K562 (cell line): Measurements from ENCODE around the gene SAXO1. TPM values are rescaled to one million over a fixed set of nuclear protein-coding genes. Genes with fewer than 3 reads are reported as not detected.

Source experiments
- ATAC-seq: fragments of 200-7000 bp; cut with Tn5 transposase; 3 replicates; pipeline ENCODE4 v1.9.1; 2020; ENCODE audit warnings: moderate library complexity
- BruUV-seq: library from RNA; stranded (reverse); fragments of 400-500 nt; replicated peaks from 2 replicates; lab custom pipeline; 2021; lab: Mats Ljungman, UMichigan
- CTCF ChIA-PET: fragments of 300-600 bp; formaldehyde crosslinking; extraction: SDS; loops from one replicate; lab custom pipeline; 2021; ENCODE audit warnings: low intra/inter-chr PET ratio; lab: Yijun Ruan, JAX
- POLR2A ChIA-PET: fragments of 300-600, 350-650 bp; sonication (Branson Sonifier 250); formaldehyde crosslinking; extraction: SDS; loops from one replicate; lab custom pipeline; 2021; ENCODE audit warnings: antibody characterized with exemption, inconsistent platforms; lab: Yijun Ruan, JAX
- DNase-seq, 4 experiments: peaks; one replicate each; pipeline versions ENCODE4 v3.0.0 to v3.0.0-alpha.2; 2011 to 2018; ENCODE audit warnings: low spot score in 3 of 4, mixed read lengths in 3 of 4; ENCODE audit errors: extremely low read depth in 1 of 4
- FAIRE-seq: peaks from 2 replicates; lab custom pipeline; 2011; peaks lifted over from hg19 to GRCh38; lab: Jason Lieb, UNC
- H2AFZ ChIP-seq: 2 replicates; pipeline ENCODE4 v1.6.0; 2011; ENCODE audit warnings: low read depth, low read length, control low read depth, inconsistent platforms
- H3K27ac ChIP-seq: fragments of 200-600 bp; 3 replicates; pipeline ENCODE4 v1.8.0; 2011; ENCODE audit warnings: low read depth, mild to moderate bottlenecking, control low read depth, inconsistent platforms, low read length, moderate library complexity, mixed read lengths; ENCODE audit errors: extremely low read depth
- H3K27me3 ChIP-seq, 2 experiments: fragments of 300-600 bp in 1 of 2; 2 replicates in 1 of 2; 3 replicates in 1 of 2; pipeline versions ENCODE4 v1.6.0 to v1.8.0; 2011; ENCODE audit warnings: inconsistent platforms in 2 of 2, low read length in 2 of 2, mild to moderate bottlenecking in 1 of 2, mixed read lengths in 1 of 2, moderate library complexity in 1 of 2; ENCODE audit not compliant: control insufficient read depth in 2 of 2, insufficient read depth in 2 of 2
- H3K36me3 ChIP-seq: fragments of 300-600 bp; 3 replicates; pipeline ENCODE4 v1.8.0; 2011; ENCODE audit warnings: mild to moderate bottlenecking, low read length, inconsistent platforms; ENCODE audit not compliant: control insufficient read depth, insufficient read depth
- H3K4me1 ChIP-seq, 2 experiments: fragments of 200-600 bp in 1 of 2; replicated peaks in 1 of 2; 2 replicates in 1 of 2; 3 replicates in 1 of 2; pipeline versions ENCODE4 v1.5.1 to v1.8.0; 2011; ENCODE audit warnings: inconsistent platforms in 2 of 2, low read length in 2 of 2, mild to moderate bottlenecking in 1 of 2, mixed read lengths in 1 of 2, moderate library complexity in 1 of 2; ENCODE audit not compliant: control insufficient read depth in 2 of 2, insufficient read depth in 2 of 2
- H3K4me2 ChIP-seq: 2 replicates; pipeline ENCODE4 v1.6.1; 2011; ENCODE audit warnings: low read length, control low read depth, inconsistent platforms, mixed read lengths; ENCODE audit not compliant: insufficient read depth
- H3K4me3 ChIP-seq: fragments of 200-600 bp; sonication (generic), shearing (Covaris generic); 2 replicates; pipeline ENCODE4 v1.5.1; 2016; ENCODE audit warnings: control low read depth, inconsistent platforms
- H3K79me2 ChIP-seq: fragments of 200-600 bp; 3 replicates; pipeline ENCODE4 v1.8.0; 2011; ENCODE audit warnings: low read length, inconsistent platforms; ENCODE audit not compliant: control insufficient read depth, insufficient read depth
- H3K9ac ChIP-seq, 2 experiments: 2 replicates each; pipeline versions ENCODE4 v1.6.0 to v1.6.1; 2011; ENCODE audit warnings: low read depth in 2 of 2, low read length in 2 of 2, control low read depth in 1 of 2, inconsistent platforms in 1 of 2, mild to moderate bottlenecking in 1 of 2, mixed read lengths in 1 of 2; ENCODE audit not compliant: insufficient read depth in 1 of 2
- H3K9me1 ChIP-seq: one replicate; pipeline ENCODE4 v1.6.0; 2011; ENCODE audit warnings: inconsistent platforms, mild to moderate bottlenecking, low read length, moderate library complexity; ENCODE audit not compliant: control insufficient read depth, insufficient read depth
- H3K9me3 ChIP-seq: replicated peaks from 2 replicates; pipeline ENCODE4 v1.5.1; 2011; ENCODE audit warnings: low read depth, low read length, inconsistent platforms; ENCODE audit not compliant: control insufficient read depth, insufficient read depth
- H4K20me1 ChIP-seq: replicated peaks from 2 replicates; pipeline ENCODE4 v1.6.1; 2011; ENCODE audit warnings: low read length, inconsistent platforms, mixed read lengths; ENCODE audit not compliant: control insufficient read depth, insufficient read depth
- C11orf30 ChIP-seq: fragments of 450-650 bp; IDR thresholded peaks from 2 replicates; pipeline ENCODE4 v1.6.1; 2016; ENCODE audit warnings: low read depth, mild to moderate bottlenecking
- NFYB ChIP-seq: IDR thresholded peaks from 2 replicates; pipeline ENCODE4 v1.6.1; 2011; ENCODE audit warnings: mild to moderate bottlenecking, moderate library complexity; ENCODE audit not compliant: insufficient read length; ENCODE audit errors: extremely low read depth
- SRSF7 ChIP-seq: fragments of 200-400 bp; formaldehyde crosslinking; optimal IDR thresholded peaks from 2 replicates; pipeline ENCODE3; 2017; ENCODE audit warnings: mild to moderate bottlenecking, low read depth, low read length
- TAF1 ChIP-seq: IDR thresholded peaks from 2 replicates; pipeline ENCODE4 v1.6.1; 2011; ENCODE audit warnings: mild to moderate bottlenecking, low read length, moderate library complexity; ENCODE audit not compliant: insufficient read depth, control insufficient read depth, severe bottlenecking; ENCODE audit errors: extremely low read depth
- TAF9B ChIP-seq: fragments of 450-650 bp; IDR thresholded peaks from 2 replicates; pipeline ENCODE4 v1.6.1; 2018; ENCODE audit warnings: mild to moderate bottlenecking; ENCODE audit not compliant: partially characterized antibody
- ZNF197 ChIP-seq: fragments of 200-800 bp; sonication (Bioruptor generic); IDR thresholded peaks from 2 replicates; pipeline ENCODE4 v1.6.1; 2016; ENCODE audit warnings: low read depth, missing genetic modification characterization, missing compliant biosample characterization
- ZNF408 ChIP-seq: fragments of 250-450 bp; sonication (Bioruptor Pico); IDR thresholded peaks from 2 replicates; pipeline ENCODE4 v1.4.0; 2020; ENCODE audit warnings: low read depth, mild to moderate bottlenecking, moderate library complexity
- WGBS: fragments of 100-300 bp; shearing (Covaris generic); methylation state at CpG from one replicate; pipeline ENCODE4 v1.1.6; 2016; ENCODE audit warnings: low coverage, mixed read lengths; ENCODE audit not compliant: insufficient coverage; ENCODE audit errors: missing lambda C conversion rate; 5-methylcytosine and 5-hydroxymethylcytosine counted together
- in situ Hi-C: fragments of 300-500 bp; cut with MboI; formaldehyde crosslinking; loops from 4 replicates; pipeline ENCODE4 v1.15.0; 2018; ENCODE audit warnings: inconsistent platforms, mixed read lengths
- intact Hi-C: fragments of 100-400 bp; cut with micrococcal nuclease; formaldehyde crosslinking; loops from 2 replicates; pipeline ENCODE4 v1.14.2; 2022
- polyA plus RNA-seq, 8 experiments: library from polyadenylated mRNA; depleted of rRNA in 4 of 8; stranded (reverse) in 5 of 8; unstranded in 3 of 8; fragments of >200 nt; fragmentation: Nextera tagmentation in 2 of 8; fragmentation: Illumina TruSeq in 1 of 8; extraction: Ambion mirVana in 2 of 8; extraction: Trizol in 1 of 8; gene quantifications; 2 replicates each; pipeline versions ENCODE4 v1.2.1 to v1.2.3, GENCODE V29; 2011 to 2014; ENCODE audit warnings: inconsistent platforms in 1 of 8, missing spikeins in 1 of 8
- total RNA-seq, 7 experiments: library from RNA; depleted of rRNA in 6 of 7; stranded (reverse); fragments of >200 nt in 6 of 7; fragmentation: Illumina TruSeq in 2 of 7; extraction: Trizol in 2 of 7; gene quantifications; 2 replicates each; pipeline versions ENCODE4 v1.2.1 to v1.2.3, GENCODE V29; 2011 to 2021; ENCODE audit warnings: low replicate concordance in 1 of 7

The SAXO1 gene
- total and polyA plus RNA-seq, 9 of the 15 experiments (the other 6 are each of a cell fraction or from before 2014, with no cell fraction given): 0.04 TPM; not detected in 8

DNA sequence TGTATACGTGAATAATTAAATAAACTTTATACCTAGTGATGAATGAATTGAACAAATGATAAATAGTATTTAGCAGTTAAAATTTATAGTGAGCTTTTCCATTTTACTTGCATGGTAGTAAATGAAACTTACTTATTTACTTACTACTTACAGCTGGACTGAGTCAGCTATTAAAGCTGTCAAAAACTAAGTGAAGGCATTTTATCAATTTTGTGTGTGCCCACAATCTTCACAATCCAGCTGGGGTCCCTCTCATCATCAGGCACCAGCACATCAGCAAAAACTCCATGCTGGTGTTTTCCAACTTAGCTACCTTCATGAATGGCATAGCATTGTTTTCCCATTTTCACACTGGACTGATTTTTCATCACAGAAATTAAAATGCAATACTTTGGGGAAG lies 81.1 kb downstream of the SAXO1 start:
- POLR2A ChIA-PET: no interaction called here
- no peak for DNase-seq
- CTCF ChIA-PET: no interaction called here
- no peak for ATAC-seq
- H2AFZ ChIP-seq: no peak overlapping the region
- H3K9me3 ChIP-seq: no peaks in the 10 kb centered on the region
- H3K27ac ChIP-seq: no peak overlapping the region
- no peak for FAIRE-seq
- no peak for TF ChIP-seq ZNF197 (CRISPR knock-in tag)
- TF ChIP-seq NFYB: no peak
- no peak for TF ChIP-seq TAF1
- no peak for TF ChIP-seq SRSF7
- TF ChIP-seq C11orf30: no peak
- TF ChIP-seq TAF9B: no peak
- no peak for TF ChIP-seq ZNF408 (CRISPR knock-in tag)
- no TSS peak for BruUV-seq
- H3K9me1 ChIP-seq: no peaks in the 10 kb centered on the region
- no peak overlapping the region for H3K9ac ChIP-seq
- H3K79me2 ChIP-seq: no peaks in the 10 kb centered on the region
- in situ Hi-C loops (no loop called here), intact Hi-C loops (no loop called here)
- no peak overlapping the region for H3K4me3 ChIP-seq
- 0% methylated on average over 1 of the region's 1 CpG for WGBS
- no peaks in the 10 kb centered on the region for H4K20me1 ChIP-seq
- no peaks in the 10 kb centered on the region for H3K4me1 ChIP-seq
- H3K36me3 ChIP-seq: no peaks in the 10 kb centered on the region
- no peaks in the 10 kb centered on the region for H3K27me3 ChIP-seq
- H3K4me2 ChIP-seq: no peak overlapping the region
